Bladder microvascular endothelial cell (primary cell): ENCODE measurements around the gene SPATA31C2. TPM values are rescaled to one million over a fixed set of nuclear protein-coding genes. Genes with fewer than 3 reads are reported as not detected.

ENCODE experiments used
- total RNA-seq: library from RNA; depleted of rRNA; stranded (reverse); fragments of >200 nt; gene quantifications from 2 replicates; pipeline ENCODE4 v1.2.3, GENCODE V29; 2014

SPATA31C2 gene
- total RNA-seq, result not detected in 2 replicates

DNA sequence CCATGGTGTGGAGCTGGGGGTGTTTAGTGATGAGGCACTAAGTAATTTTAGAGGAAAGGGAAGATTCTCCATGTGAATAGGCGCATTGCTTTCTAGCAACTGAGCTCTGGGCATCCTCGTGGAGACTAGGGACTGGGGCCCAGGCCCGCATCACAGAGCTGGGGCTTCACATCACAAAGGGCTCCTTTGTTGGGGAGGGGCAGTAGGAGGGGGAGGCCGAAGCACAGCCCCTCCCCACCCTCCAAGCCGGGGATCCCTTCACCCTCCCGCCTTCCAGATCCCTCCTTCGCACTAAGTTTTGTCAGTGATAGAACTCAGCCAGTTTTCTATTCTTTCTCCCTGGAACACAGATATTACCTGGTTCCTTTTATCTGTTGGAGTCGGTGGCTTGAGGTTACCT is at the start of gene SPATA31C2:
Gene SPATA31C2 (minus strand): TSS at position 101 of the 400 bp plus-strand sequence. CDS start 29 bp downstream, at position 72.

Other genes starting within 250 kb of the SPATA31C2 start
- gene SPATA31C1, start 220.5 kb downstream of the SPATA31C2 start, total RNA-seq, result not detected in 2 replicates
- 0.16 and 0.88 TPM in 2 replicates for gene CDK20, start 163.9 kb downstream of the SPATA31C2 start, total RNA-seq
- 29.1 and 80.4 TPM in 2 replicates for gene SPIN1, start 250.0 kb upstream of the SPATA31C2 start, total RNA-seq